Measurements from ENCODE around the gene ARPP21.

The ARPP21 gene

GRCh38 chr3:35643495-35643894, 4.2 kb downstream of the ARPP21 start:
- no peak for DNase-seq

GRCh38 chr3:35644451-35644850, 5.1 kb downstream of the ARPP21 start:
- no peak for DNase-seq

GRCh38 chr3:35645189-35645588, 5.9 kb downstream of the ARPP21 start:
- no peak for DNase-seq

- no peak for DNase-seq
These were observed 6.8 kb downstream of the ARPP21 start for GRCh38 chr3:35646081-35646480.

GRCh38 chr3:35647461-35647860, 8.1 kb downstream of the ARPP21 start:
- DNase-seq: no peak

GRCh38 chr3:35648347-35648746, 9.0 kb downstream of the ARPP21 start:
- no peak for DNase-seq

GRCh38 chr3:35649405-35649804, 10.1 kb downstream of the ARPP21 start:
- DNase-seq: no peak

- DNase-seq: no peak
These were observed 12.1 kb downstream of the ARPP21 start for GRCh38 chr3:35651426-35651825.

- DNase-seq: no peak
These were observed 12.5 kb downstream of the ARPP21 start for GRCh38 chr3:35651851-35652250.

- no peak for DNase-seq
These were observed 14.0 kb downstream of the ARPP21 start for GRCh38 chr3:35653347-35653746.

GRCh38 chr3:35654476-35654875, 15.2 kb downstream of the ARPP21 start:
- no peak for DNase-seq

- no peak for DNase-seq
These were observed 19.4 kb downstream of the ARPP21 start for GRCh38 chr3:35658686-35659085.

- no peak for DNase-seq
These were observed 20.4 kb downstream of the ARPP21 start for GRCh38 chr3:35659768-35660167.

- DNase-seq: no peak
These were observed 24.1 kb downstream of the ARPP21 start for GRCh38 chr3:35663471-35663870.

- peak; percentile 52 for DNase-seq
These were observed 25.2 kb downstream of the ARPP21 start for GRCh38 chr3:35664460-35664919.

- DNase-seq: no peak
These were observed 26.2 kb downstream of the ARPP21 start for GRCh38 chr3:35665390-35666055.

- DNase-seq: no peak
These were observed 27.6 kb downstream of the ARPP21 start for GRCh38 chr3:35666888-35667287.

GRCh38 chr3:35670408-35670965, 31.2 kb downstream of the ARPP21 start:
- no peak for DNase-seq

- DNase-seq: no peak
These were observed 32.2 kb downstream of the ARPP21 start for GRCh38 chr3:35671483-35671882.

GRCh38 chr3:35673017-35673416, 33.7 kb downstream of the ARPP21 start:
- DNase-seq: no peak

- no peak for DNase-seq
These were observed 35.3 kb downstream of the ARPP21 start for GRCh38 chr3:35674451-35675109.

GRCh38 chr3:35675206-35675605, 35.9 kb downstream of the ARPP21 start:
- no peak for DNase-seq

- DNase-seq: no peak
These were observed 36.3 kb downstream of the ARPP21 start for GRCh38 chr3:35675621-35676020.

- DNase-seq: no peak
These were observed 38.5 kb downstream of the ARPP21 start for GRCh38 chr3:35677797-35678196.
